Activated CD8-positive, alpha-beta memory T cell treated with anti-CD3 and anti-CD28 coated beads, Interleukin-2, amount 50 U/mL, for 4 hours (primary cell): ENCODE results near the gene HOMER2.

Experiments
- DNase-seq: peaks from one replicate; pipeline ENCODE4 v3.0.0-alpha.2; 2020

HOMER2 gene

DNA sequence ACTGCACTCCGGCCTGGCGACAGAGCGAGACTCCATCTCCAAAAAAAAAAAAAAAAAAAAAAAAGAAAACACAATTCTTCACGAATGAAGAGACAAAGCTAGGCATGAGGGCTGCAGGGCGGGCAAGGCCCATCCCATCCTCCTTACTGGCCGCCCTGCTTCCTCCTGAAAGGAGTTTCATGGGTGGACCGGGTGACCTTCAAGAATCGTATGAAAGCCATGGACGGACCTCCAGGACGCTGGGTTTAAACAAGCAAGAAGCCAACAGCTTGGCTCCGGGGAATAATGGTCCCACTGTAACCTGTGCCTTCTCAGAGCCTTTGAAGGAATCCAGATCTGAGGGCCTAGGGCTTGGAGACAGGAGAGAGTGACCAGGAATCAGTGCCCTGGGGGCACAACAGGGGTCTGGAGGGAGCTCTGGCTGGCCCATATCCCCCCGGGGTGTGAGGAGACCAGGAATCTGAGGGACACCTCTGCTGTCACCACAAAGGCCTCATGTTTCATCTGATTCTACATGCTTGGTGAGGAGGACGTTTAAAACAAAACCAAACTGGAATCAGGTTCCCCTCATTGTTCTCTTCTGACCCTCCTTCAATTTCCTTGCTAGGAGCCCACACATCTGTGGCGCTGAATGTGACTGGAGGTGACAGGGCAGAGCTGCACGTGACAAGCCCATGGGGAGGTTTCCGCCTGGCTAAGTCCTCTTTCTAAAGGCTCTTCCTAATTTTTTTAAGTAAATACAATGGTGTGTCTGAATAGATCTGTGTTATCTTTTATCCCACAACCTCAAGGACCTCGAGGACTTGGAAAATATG is 97.0 kb downstream of the HOMER2 start:
- no peak for DNase-seq

DNA sequence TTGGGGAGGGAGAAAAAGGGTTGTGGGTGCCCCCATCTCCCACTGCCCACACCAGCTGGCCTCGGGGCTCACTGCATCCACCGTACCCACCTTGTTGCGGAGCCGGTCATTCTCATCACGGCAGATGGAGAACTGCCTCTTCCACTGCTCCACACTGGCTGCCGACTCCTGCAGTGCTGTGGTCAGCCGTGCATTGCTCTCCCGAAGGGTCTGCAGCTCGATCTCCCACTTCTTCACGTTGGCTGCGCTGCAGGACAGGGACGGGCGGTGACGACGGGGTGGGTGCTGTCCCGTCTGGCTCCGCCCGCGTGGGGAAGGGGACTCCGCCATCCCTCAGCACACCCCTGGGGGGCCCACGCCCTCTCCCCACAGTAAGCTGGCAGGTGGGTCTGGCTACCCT is 98.0 kb downstream of the HOMER2 start:
- no peak for DNase-seq

DNA sequence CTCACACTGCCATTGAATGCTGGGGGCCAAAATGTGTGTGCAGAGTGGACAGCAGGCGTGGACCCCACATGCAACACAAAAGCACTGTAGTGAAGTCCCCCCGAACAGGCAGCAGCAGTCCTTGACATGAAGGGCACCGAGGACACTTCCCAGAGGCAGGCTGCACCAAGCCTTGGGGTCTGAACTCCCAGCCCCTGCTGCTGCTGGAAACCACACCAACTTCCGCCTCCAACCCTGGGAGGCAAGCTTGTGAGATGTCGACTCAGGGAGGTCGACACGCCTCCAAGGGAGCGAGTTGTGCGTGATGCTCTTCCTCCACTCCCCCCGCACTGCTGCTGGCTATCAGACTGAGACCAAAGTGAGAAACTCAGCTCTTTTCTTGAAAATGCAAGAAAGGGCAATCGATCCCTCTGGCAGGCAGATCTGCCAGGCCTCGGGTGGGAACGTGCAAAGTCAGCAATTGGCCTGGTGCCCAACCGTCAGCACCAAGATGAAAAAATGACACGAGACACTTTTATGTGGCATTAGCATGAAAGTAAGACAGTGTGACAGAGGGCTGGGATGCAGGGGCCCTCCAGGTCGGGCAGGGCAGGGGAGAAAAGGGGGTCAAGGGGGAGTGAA is 99.5 kb downstream of the HOMER2 start:
- DNase-seq: no peak

DNA sequence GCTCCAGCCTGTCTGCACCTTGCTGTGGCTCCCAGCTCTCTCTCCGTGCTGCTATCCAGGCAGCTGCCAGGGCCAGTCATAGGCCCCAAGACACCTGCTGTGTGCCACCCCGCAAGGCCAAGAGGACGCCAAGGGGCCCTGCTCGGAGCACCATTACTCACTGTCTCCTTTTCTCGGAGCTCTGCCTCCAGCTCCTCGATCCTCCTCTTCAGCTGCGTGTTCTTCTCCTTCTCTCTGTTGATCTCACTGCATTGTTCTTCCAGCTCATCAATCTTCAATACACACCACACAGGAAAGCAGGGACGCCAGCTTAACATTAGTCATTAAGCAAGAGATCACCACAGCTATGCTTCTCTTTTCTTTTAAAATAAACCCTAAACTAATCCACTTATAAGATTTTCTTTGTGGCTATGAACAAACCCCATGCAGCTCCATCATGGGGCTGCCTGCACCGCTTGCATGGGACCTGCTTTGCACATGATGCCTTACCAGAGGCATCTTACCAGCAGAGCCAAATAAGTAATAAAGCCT is 100.5 kb downstream of the HOMER2 start:
- DNase-seq: no peak

DNA sequence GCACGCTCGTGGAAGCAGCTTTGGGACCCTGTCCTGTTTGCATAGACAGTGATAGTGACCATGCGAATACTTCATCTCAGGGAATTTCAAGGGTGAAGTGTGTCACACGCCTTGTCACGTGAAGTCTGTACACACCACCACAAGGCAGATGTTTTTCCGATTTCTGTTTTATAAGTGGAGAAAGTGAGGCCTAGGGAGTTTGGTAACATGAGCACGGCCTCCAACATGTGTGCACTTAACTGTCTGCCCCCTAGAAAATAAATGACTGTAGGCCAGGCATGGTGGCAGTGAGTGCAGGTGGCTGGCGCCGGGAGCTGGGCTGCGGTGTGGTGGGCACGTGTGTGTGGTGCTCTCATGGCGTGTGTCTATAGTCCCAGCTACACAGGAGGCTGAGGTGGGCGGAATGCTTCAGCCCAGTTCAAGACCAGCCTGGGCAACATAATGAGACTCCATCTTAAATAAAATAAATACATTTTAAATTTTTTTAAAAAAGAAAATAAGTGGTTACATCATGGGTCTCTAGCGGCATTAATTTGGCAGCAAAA is 101.1 kb downstream of the HOMER2 start:
- DNase-seq: no peak

DNA sequence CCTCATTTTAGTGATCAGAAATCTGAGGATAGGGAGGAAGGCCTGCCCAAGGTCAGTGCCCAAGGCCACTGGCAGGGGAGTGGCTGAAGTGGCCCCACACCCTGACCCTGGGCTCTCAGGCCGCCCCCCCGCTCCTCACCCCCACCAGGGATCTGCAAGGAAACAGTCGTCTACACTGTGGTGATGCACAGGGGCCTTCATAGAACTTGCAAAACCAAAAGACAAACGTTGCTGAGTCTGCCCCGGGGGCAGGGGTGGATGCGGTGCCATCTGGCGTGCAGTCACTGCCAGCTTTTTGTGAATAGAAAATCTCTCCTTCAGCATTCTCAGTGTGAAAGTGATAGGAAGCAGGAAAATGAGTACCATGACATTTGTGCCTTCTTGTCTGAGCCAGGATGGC is 101.8 kb downstream of the HOMER2 start:
- DNase-seq: no peak

DNA sequence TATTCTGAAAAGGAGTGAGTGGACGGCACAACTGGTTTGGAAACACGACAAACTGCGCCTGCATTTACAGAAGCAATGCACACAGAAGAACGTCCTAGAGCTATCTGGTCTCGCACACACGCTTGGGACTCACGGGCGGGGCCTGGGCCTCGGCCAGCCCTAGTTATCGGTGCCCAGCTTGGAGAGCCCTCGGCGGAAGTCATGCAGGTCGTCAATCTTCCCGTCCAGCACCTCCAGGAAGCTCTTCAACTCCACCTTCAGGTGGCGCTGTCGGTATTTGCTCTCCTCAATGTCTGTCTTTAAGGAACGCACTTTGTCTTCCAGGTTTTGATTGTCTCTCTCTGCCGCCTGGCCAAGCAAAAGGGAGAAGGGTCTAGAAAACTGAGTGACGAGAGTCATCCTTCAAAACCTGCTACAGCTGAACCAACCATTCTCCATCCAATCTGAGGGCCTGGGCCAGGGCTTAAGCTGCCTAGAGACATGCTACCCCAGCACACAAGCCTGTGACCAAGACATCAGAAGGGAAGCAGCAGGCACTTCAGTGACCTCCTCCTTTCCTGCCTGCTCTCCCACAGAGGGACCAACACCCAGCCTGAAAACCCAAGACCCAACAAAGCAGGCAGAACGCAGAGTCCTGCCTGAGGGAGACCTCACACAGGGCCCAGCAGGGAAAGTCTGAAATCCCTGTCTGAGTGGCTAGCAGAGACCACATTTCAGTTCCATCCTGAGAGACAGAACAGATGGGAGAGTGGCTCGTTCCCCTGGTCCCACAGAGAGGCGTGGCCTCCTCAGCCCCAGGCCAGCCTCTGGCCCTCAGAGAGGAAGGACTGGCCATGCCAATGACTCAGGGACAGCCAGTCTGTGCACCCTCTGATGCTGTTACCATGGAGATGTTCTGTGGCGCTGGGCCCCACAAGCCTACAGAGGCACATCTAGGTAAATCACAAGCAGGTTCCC is 102.7 kb downstream of the HOMER2 start:
- DNase-seq: peak; percentile 33

DNA sequence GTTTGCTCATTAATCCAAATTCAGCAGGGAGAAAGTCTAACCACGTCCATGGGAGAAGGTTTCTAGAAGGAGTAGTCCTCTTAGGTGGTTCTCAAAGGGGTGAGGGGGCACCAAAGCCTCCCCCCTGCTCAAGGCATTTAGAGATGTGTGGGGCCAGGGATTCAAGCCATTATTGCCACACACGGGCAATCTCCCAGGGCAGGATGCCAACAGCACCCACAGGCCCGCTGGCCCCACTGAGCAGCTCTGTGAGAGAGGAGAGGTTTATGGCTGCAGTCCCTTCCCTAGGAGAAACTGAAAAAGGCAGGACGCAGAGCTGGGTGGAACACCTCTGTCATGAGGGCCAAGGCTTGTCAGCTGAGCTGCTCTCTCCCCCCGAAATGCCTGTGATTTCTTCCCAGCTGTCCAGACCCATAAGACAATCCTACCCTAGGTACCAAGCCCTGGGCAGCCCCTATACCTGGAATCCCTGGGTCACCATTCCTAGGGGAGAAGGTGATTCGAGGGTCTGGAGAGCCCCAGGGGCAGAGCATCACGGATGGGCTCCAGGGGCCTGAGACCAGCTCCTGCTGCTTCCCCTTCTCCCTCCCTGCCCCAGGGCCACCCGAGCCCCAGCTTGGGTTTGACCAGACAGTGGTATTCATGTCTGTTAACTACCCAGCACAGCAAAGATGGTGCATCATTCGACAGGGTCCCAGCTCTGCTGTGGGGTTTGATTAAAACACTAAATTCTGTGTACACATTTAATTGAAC is 104.1 kb downstream of the HOMER2 start:
- DNase-seq: no peak

DNA sequence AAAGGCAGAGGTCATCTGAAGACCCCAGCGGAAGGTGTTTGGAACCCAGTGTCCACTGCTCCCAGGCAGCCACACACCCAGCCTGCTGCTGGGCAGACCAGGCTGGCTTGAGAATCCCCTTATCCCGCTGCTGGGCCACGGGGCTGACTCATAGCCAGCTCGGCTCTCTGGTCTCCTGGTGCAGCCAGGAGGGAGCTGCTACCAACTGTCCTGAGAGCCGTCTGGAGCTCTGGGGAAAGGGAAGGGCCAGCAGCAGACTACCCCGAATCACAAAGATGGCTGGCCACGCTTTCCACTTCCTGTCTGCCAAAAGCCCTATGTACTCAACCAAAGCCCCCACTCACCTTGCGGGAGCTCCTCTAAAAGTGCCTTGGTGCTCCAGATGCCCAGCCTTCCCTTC is 104.8 kb downstream of the HOMER2 start:
- DNase-seq: no peak

DNA sequence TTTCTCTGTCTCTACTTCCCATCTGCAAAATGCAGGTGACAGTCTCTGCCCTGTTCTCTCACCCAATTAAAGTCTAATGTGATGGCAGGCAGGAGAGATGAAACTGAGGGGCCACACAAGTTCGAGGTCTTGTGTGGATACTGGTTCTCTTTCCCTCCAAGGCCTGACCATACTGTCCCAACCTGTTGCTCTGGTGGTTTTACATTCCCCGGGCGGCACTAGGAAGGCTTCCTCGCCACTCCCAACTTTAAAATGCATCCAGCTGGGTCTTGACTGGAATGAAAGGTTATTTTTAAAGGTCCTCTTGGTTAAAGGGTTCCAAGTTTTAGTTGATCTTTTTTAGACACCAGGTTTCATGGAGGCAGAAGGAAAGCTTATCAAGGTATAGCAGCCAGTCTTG is 105.9 kb downstream of the HOMER2 start:
- DNase-seq: no peak

DNA sequence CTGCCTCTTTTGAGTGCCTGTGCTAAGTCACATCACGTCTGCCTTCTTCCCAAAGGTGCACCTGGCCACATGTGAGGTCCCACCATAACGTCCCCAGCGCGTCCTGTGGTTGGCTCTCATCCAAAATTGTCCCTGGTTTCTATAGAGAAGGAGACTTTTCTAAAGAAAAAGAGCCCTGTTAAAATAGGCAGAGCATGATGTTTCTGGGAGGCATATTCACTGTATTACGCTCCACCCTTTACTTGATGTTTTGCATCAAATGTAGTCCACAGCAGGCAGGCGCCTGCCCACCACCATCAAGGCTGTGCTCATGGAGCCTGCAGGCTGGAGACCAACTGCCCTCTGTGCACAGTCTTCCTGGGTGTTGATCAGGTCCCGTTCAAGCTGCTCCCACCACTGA is 106.8 kb downstream of the HOMER2 start:
- no peak for DNase-seq

DNA sequence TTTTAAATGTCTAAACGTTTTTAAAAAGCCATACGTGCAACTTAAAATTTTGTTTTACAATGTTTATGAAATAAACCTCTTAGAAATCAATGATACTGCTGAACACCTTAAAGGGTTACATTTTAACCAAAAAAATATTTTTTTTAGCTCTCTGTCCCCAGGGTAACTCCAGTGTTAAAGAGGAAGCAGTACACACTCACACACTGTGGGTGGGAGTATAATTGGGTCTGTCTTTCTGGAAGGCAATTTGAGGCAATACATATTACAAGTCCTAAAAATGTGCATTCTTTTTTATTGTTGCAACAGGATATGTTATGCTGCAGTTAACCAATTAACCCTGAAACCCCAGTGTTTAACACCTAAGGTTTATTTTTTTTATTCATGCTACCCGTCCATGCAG is 109.0 kb downstream of the HOMER2 start:
- DNase-seq: no peak

DNA sequence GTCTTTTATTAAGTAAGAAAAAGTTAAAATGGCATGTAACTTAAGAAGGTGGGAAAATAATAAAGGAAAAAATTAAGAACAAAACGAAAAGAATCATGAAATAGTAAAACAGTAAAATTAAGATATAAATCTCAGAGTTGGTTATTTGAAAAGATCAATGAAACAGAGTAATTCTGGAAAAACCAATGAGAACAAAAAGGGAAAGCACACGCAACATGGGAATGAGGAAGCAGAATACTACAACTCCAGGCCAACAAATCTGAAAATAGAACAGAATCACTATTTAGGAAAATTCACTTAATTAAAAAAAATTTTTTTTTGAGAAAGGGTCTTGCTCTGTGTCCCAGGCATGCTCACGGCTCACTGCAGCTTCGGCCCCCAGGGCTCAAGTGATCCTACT is 112.4 kb downstream of the HOMER2 start:
- no peak for DNase-seq

DNA sequence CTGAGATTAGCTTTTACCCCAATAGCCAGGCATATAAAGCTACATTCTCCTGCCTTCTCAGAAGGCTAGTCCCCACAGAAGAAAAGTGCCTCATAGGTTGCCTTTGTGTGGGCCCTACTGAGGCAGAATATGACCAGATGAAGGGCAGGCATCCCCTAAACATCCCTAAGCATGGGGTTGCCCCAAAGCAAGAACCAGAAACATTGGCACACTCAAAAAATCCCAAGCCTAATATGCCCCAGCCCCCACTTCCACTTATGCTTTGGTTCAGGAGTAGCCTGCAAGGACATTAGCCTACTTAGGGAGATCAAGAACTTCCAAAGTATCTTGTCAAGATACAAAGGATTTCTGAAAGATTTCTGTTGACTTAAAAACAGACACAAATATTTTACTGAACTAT is 113.4 kb downstream of the HOMER2 start:
- no peak for DNase-seq

DNA sequence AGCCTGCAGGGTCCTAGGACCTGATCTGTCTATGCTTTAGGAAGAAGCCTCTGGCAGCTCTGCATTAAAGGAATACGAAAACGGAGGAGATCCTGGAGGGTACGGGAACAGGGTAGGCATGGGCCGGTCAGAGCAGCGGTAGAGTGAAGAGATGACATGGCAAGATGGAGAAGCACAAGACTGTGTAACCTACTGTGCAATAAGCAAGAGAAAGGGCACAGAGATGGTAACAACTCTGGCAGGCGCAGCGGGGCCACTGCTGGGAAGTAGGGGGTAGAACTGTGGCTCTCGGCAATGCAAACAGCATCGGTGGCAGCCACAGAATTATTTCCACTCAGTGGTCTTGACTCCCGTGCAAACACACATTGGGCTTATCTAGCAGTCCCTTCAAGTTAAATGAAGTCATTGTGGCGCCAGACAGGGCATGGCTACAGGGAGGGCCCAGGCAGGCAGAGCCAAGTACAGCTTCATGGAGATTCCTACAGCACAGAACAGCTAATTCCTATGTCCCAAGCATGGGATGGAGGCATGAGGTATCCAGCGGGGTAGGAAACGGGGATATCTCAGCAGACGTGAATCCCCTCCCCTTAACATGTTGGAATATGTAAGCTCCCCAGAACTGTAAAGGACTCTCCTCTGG is 114.3 kb downstream of the HOMER2 start:
- DNase-seq: no peak

DNA sequence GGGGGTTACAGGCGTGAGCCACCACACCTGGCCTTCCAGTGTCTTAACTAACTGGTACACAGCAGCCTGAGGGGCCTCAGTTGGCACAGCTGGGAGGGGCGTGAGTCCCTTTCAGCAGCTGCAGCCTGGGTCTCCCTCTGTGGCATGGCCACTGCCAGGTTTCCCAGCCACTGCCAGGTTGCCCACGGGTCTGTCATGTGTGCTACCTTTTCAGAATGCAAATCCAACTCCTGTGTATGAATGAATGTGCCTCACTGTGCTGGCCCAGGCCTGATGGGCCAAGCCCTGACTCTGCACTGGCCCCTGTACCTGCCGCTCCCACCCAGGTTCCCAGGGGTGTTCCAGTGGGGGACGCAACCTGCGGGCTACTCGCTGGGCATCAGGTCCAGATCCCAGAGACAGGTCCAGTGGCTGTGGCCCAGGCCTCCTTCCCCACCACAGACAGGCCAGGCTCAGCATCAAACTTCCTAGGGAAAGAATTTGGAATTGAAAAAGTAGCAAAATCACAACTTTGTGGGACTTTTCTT is 117.1 kb downstream of the HOMER2 start:
- DNase-seq: no peak

DNA sequence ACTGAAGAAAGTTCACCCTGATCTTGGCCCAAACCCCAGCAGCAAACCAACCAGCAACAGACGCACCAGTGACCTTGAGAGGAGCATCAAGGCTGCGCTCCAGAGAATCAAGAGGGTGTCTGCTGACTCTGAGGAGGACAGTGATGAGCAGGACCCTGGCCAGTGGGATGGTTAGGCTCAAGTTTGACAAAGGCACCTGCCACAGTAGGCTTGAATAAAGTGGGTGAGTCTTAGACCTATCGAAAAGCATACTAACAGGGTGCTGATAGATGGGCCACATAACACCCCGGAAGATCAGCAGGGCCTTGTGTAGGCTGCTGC is 119.2 kb downstream of the HOMER2 start:
- DNase-seq: no peak

DNA sequence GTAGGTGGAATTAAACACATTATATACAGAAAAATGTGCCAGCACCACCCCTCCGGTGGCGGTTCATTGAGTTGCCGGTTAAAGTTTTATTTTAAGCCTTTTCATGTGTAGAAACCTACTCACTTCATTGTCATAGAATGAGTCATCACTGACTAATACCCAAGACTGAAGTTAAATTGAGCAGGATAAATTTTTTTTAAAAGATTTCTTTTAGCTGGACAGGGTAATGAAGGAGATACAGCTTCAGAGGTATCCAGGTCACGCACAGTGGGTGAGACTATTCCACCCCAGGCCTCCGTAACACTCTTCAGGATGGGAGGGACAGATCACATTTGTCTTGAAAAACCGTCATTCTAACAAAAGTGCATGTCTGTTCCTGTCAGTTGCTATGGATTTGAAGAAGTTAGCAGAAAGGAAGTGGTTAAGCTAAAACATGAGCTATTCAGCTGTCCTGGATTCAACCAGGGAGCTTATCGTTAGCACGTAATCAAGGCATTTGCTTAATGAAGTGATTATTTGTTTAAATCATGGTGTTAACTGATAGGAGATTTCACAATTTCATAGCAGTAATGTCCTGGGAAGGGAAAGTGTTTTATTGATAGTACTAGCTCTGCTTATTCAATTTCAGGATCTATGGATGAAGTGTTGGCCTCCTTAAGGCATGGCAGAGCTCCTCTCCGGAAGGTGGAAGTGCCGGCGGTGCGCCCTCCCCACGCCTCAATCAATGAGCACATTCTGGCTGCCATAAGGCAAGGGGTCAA is 119.7 kb downstream of the HOMER2 start:
- DNase-seq: peak; percentile 53

DNA sequence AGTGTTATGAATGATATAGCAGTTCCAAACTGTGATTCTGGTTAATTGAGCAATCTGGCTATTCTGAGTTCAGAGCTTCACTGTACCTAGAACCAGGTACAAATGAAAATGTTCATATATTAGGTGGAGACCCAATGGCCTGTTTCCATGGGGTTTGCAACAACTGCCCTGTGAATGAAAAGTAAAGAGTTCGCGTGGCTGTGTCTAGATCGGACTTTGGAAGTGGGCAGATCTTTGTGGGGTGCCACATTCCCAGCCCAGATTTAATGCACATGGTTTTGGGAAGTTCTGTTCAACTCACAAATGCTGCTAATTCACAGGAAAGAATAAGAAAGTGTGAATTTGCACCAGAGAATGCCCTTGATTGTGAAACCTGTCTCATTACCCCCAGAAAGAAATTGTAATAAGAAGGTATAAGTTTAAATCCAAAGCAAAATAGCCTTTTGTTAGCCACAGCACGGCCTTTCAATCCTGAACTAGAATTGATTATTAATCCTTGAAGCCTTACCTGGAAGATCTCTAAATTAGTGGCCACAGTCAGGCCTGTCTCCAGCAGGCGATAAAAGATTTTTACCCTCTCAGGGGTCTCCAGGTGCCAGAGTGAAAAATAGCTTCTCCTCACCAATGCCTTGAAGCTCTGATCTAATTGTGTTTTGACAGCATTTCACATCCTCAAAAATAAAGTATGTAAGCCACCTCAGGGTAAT is 120.5 kb downstream of the HOMER2 start:
- DNase-seq: no peak
